Urothelium cell line (cell line): ENCODE measurements around the gene DGCR8.
A peak's percentile ranks its signal among the peaks of the same experiment; 100 is the strongest.

Experiments used
- DNase-seq: peaks from one replicate; pipeline ENCODE4 v3.0.0; 2011; ENCODE audit warnings: low spot score, mixed read lengths
- FAIRE-seq: peaks from 2 replicates; lab custom pipeline; 2011; peaks lifted over from hg19 to GRCh38; lab: Jason Lieb, UNC

The DGCR8 gene

GRCh38 chr22:20133930-20134549 is 54.0 kb downstream of the DGCR8 start:
- no peak for DNase-seq
- peak; percentile 23 for FAIRE-seq

GRCh38 chr22:20135265-20135664 is 55.2 kb downstream of the DGCR8 start:
- DNase-seq (no peak), FAIRE-seq (no peak)

- no peak for DNase-seq
- no peak for FAIRE-seq
These were observed 56.0 kb downstream of the DGCR8 start for GRCh38 chr22:20135806-20136602.

- no peak for FAIRE-seq
- no peak for DNase-seq
These were observed 56.5 kb downstream of the DGCR8 start for GRCh38 chr22:20136603-20136873.

- FAIRE-seq (no peak), DNase-seq (no peak)
These were observed 57.1 kb downstream of the DGCR8 start for GRCh38 chr22:20137113-20137512.

GRCh38 chr22:20137671-20138416 is 57.8 kb downstream of the DGCR8 start:
- no peak for DNase-seq
- no peak for FAIRE-seq

GRCh38 chr22:20138417-20138738 is 58.3 kb downstream of the DGCR8 start:
- FAIRE-seq = no peak
- DNase-seq = no peak

- no peak for FAIRE-seq
- no peak for DNase-seq
These were observed 58.8 kb downstream of the DGCR8 start for GRCh38 chr22:20138868-20139267.

GRCh38 chr22:20139391-20140106 is 59.5 kb downstream of the DGCR8 start:
- DNase-seq = no peak
- FAIRE-seq = peak; percentile 30

GRCh38 chr22:20140107-20140445 is 60.0 kb downstream of the DGCR8 start:
- DNase-seq = no peak
- FAIRE-seq = peak; percentile 32

- DNase-seq (no peak), FAIRE-seq (no peak)
These were observed 60.5 kb downstream of the DGCR8 start for GRCh38 chr22:20140521-20140964.

- peak; percentile 99 for FAIRE-seq
- peak; percentile 43 for DNase-seq
These were observed 61.4 kb downstream of the DGCR8 start for GRCh38 chr22:20141186-20142077.

- FAIRE-seq (no peak), DNase-seq (no peak)
These were observed 62.9 kb downstream of the DGCR8 start for GRCh38 chr22:20142711-20143621.

- DNase-seq (no peak), FAIRE-seq (peak; percentile 58)
These were observed 64.0 kb downstream of the DGCR8 start for GRCh38 chr22:20143883-20144665.

GRCh38 chr22:20145206-20145831 is 65.3 kb downstream of the DGCR8 start:
- no peak for DNase-seq
- FAIRE-seq = peak; percentile 23

- DNase-seq (no peak), FAIRE-seq (no peak)
These were observed 65.8 kb downstream of the DGCR8 start for GRCh38 chr22:20145832-20146223.

GRCh38 chr22:20146777-20147176 is 66.7 kb downstream of the DGCR8 start:
- no peak for FAIRE-seq
- no peak for DNase-seq

- no peak for DNase-seq
- FAIRE-seq = no peak
These were observed 67.4 kb downstream of the DGCR8 start for GRCh38 chr22:20147237-20147988.
